Naive thymus-derived CD4-positive, alpha-beta T cell (primary cell): ENCODE data around the gene SURF4. TPM values are rescaled to one million over a fixed set of nuclear protein-coding genes. Genes with fewer than 3 reads are reported as not detected.
"Not testable (repeated sequence)": the region's sequence is repeated elsewhere in the genome, so short reads cannot be mapped to it uniquely, and the experiment has no call there.

ENCODE experiments used
- ATAC-seq: fragments of 150-1000 bp; cut with Tn5 transposase; 2 replicates; pipeline ENCODE4 v1.10.0; 2021; ENCODE audit warnings: mild to moderate bottlenecking, moderate library complexity
- CTCF ChIA-PET: fragments of 350-600 bp; sonication (Branson Sonifier 250); formaldehyde crosslinking; loops from one replicate; lab custom pipeline; 2021; ENCODE audit warnings: antibody characterized with exemption; lab: Charles Lee
- POLR2A ChIA-PET: fragments of 350-600 bp; sonication (Branson Sonifier 250); formaldehyde crosslinking; loops from one replicate; lab custom pipeline; 2021; ENCODE audit warnings: antibody characterized with exemption, inconsistent platforms; lab: Charles Lee
- DNase-seq, 9 donors: peaks; one replicate each; pipeline versions ENCODE4 v3.0.0 to v3.0.0-alpha.2; 2020 to 2022; ENCODE audit warnings: mixed read lengths in 1 of 9
- H3K27ac ChIP-seq: one replicate; pipeline ENCODE4 v1.7.0; 2013; ENCODE audit warnings: mild to moderate bottlenecking, low read depth, low read length, moderate library complexity
- H3K27me3 ChIP-seq, 2 donors: one replicate each; pipeline ENCODE4 v1.7.0; 2013; ENCODE audit warnings: low read length in 2 of 2, mild to moderate bottlenecking in 2 of 2, moderate library complexity in 2 of 2; ENCODE audit not compliant: control insufficient read depth in 2 of 2, insufficient read depth in 2 of 2
- H3K36me3 ChIP-seq, 3 experiments: 1 replicate in 2 of 3; 2 replicates in 1 of 3; pipeline ENCODE4 v1.7.0; 2013; ENCODE audit warnings: low read length in 3 of 3, mild to moderate bottlenecking in 3 of 3, moderate library complexity in 1 of 3; ENCODE audit not compliant: insufficient read depth in 3 of 3, control insufficient read depth in 2 of 3
- H3K4me1 ChIP-seq, 2 donors: one replicate each; pipeline ENCODE4 v1.7.0; 2013; ENCODE audit warnings: low read length in 2 of 2, mild to moderate bottlenecking in 2 of 2, moderate library complexity in 1 of 2; ENCODE audit not compliant: control insufficient read depth in 2 of 2, insufficient read depth in 2 of 2
- H3K4me3 ChIP-seq: 2 replicates; pipeline ENCODE4 v1.7.0; 2013; ENCODE audit warnings: mild to moderate bottlenecking, low read length
- H3K9me3 ChIP-seq, 3 experiments: 1 replicate in 2 of 3; 2 replicates in 1 of 3; pipeline ENCODE4 v1.7.0; 2013; ENCODE audit warnings: low read length in 3 of 3; ENCODE audit not compliant: control insufficient read depth in 2 of 3
- H3K27ac Mint-ChIP-seq, 9 donors: one replicate each; pipeline ENCODE4 v1.8.0; 2020 to 2022; ENCODE audit warnings: mixed read lengths in 9 of 9, mild to moderate bottlenecking in 8 of 9, moderate library complexity in 5 of 9, inconsistent platforms in 2 of 9
- H3K27me3 Mint-ChIP-seq, 5 donors: one replicate each; pipeline ENCODE4 v1.8.0; 2021 to 2022; ENCODE audit warnings: mixed read lengths in 5 of 5, mild to moderate bottlenecking in 1 of 5
- H3K36me3 Mint-ChIP-seq, 5 donors: one replicate each; pipeline ENCODE4 v1.8.0; 2020 to 2022; ENCODE audit warnings: mixed read lengths in 5 of 5, mild to moderate bottlenecking in 3 of 5, inconsistent platforms in 1 of 5
- H3K4me1 Mint-ChIP-seq, 7 donors: one replicate each; pipeline ENCODE4 v1.8.0; 2020 to 2022; ENCODE audit warnings: mixed read lengths in 7 of 7, mild to moderate bottlenecking in 3 of 7, inconsistent platforms in 1 of 7
- H3K4me3 Mint-ChIP-seq, 10 donors: one replicate each; pipeline ENCODE4 v1.8.0; 2020 to 2022; ENCODE audit warnings: mild to moderate bottlenecking in 10 of 10, mixed read lengths in 10 of 10, moderate library complexity in 6 of 10, inconsistent platforms in 2 of 10
- H3K9me3 Mint-ChIP-seq, 11 donors: one replicate each; pipeline ENCODE4 v1.8.0; 2020 to 2022; ENCODE audit warnings: mixed read lengths in 11 of 11, mild to moderate bottlenecking in 4 of 11, inconsistent platforms in 1 of 11, moderate library complexity in 1 of 11
- intact Hi-C, 2 donors: fragments of 100-400 bp; cut with micrococcal nuclease; formaldehyde crosslinking; loops; one replicate each; pipeline ENCODE4 v1.15.1; 2023
- polyA plus RNA-seq, 2 donors: library from polyadenylated mRNA; unstranded; fragments of 300-500 nt; fragmentation: Illumina TruSeq; gene quantifications; one replicate each; pipeline ENCODE4 v1.2.3, GENCODE V29; 2021
- total RNA-seq, 6 experiments: library from RNA in 5 of 6; stranded (reverse) in 5 of 6; gene quantifications; 1 replicate in 5 of 6; 2 replicates in 1 of 6; pipeline ENCODE4 v1.2.3 and lab custom pipeline; 2021 to 2026

The SURF4 gene
- total and polyA plus RNA-seq, 7 experiments from 2014 or later = 72.5 to 196 (median 78.9) TPM

DNA sequence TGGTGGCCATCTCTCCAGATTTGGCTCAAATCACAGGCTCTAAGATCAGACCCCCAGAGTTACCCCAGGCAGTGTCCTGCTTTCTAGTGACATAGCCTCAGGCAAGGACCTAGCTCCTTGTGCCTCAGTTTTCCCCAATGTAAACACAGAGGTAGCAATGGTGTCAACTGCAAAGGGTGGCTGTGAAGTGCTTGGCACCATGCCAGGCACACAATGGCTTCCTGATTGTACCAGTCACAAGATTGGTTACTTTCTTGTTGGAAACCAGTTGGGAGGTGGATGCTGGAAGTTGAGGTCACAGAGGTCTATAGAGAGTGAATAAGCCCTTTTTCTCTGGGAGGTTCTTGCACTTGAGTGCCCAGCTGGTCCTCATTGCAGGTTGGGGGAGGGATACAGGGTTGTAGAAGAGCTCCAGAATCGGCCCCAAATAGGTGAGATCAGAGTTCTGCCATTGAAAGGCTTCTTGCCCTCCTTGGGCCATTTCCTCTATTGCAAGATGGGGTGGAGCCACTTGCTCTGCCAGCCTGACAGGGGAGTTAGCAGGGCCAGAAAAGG, 2.6 kb upstream of the SURF4 start:
- POLR2A ChIA-PET = interaction anchor here (0.7 to 1.0 kb wide), 2 partner anchors 30 to 81 kb away, joined by 3 read pairs; partner anchors contain the start of genes CACFD1, MED22 and RPL7A
- peak overlapping the region in 5 of 10 donors; percentile 12 to 49 (median 27) for H3K4me3 Mint-ChIP-seq

DNA sequence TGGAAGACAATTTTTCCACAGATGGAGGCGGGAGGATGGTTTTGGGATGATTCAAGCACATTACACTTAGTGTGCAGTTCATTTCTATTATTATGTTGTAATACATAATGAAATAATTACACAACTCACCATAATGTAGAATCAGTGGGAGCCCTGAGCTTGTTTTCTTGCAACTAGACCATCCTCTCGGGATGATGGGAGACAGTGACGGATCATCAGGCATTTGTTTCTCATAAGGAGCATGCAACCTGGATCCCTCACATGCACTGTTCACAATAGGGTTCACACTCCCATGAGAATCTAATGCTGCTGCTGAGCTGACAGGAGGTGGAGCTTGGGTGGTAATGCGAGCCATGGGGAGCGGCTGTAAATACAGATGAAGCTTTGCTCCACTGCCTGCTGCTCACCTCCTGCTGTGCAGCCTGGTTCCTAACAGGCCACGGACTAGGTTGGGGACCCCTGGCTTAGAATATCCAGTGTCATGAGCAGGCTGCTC, 1.9 kb upstream of the SURF4 start:
- peaks cover 0 to 4% (median 0%) of the 10 kb centered on the region in 5 donors for H3K27me3 Mint-ChIP-seq
- peaks cover 0 to 5% (median 0%) of the 10 kb centered on the region in 3 experiments for H3K36me3 ChIP-seq
- peak overlapping the region in 4 of 10 donors; percentile 12 to 85 (median 56) for H3K4me3 Mint-ChIP-seq
- peaks cover 15 to 29% (median 18%) of the 10 kb centered on the region in 7 donors for H3K4me1 Mint-ChIP-seq
- intact Hi-C loops = loop anchor here (2.0 to 10.0 kb wide), 5 partner anchors 27 to 787 kb away; partner anchors contain the start of genes BRD3OS (in 1 of the 2), REXO4 (in 1 of the 2) and RNU6ATAC (in 1 of the 2)
- no peak overlapping the region for H3K27ac Mint-ChIP-seq
- peaks cover 13 to 20% of the 10 kb centered on the region in 2 donors for H3K4me1 ChIP-seq
- no peak for ATAC-seq
- H3K27ac ChIP-seq = no peak overlapping the region
- H3K9me3 Mint-ChIP-seq = no peaks in the 10 kb centered on the region
- peaks cover 0 to 14% (median 0%) of the 10 kb centered on the region in 5 donors for H3K36me3 Mint-ChIP-seq
- CTCF ChIA-PET = interaction anchor here (0.6 kb wide), 1 partner anchor 225 kb away, joined by 9 read pairs; no protein-coding TSS in a partner anchor
- H3K9me3 ChIP-seq = no peaks in the 10 kb centered on the region
- POLR2A ChIA-PET = interaction anchor here (0.7 kb wide), 1 partner anchor 82 kb away, joined by 3 read pairs; the partner anchor contains the start of gene CACFD1
- H3K4me3 ChIP-seq = no peak overlapping the region
- H3K27me3 ChIP-seq = no peaks in the 10 kb centered on the region
- DNase-seq = no peak

More for the DNA sequence above, 2.6 kb upstream of the SURF4 start:
- Mint-ChIP-seq H3K27ac (peak overlapping the region in 1 of 9 donors; percentile 77), H3K4me1 (peaks cover 8 to 23% (median 13%) of the 10 kb centered on the region in 7 donors), H3K36me3 (peaks cover 0 to 9% (median 0%) of the 10 kb centered on the region in 5 donors), H3K9me3 (no peaks in the 10 kb centered on the region), H3K27me3 (peaks cover 0 to 4% (median 0%) of the 10 kb centered on the region in 5 donors)
- H3K27ac ChIP-seq = no peak overlapping the region
- H3K4me3 ChIP-seq = no peak overlapping the region
- H3K27me3 ChIP-seq = no peaks in the 10 kb centered on the region
- intact Hi-C loops = loop anchor here in 1 of 2 donors (5.0 to 10.0 kb wide), 3 partner anchors 194 to 786 kb away; partner anchors contain the start of genes BRD3OS and RNU6ATAC
- no peaks in the 10 kb centered on the region for H3K36me3 ChIP-seq
- ATAC-seq (no peak), DNase-seq (no peak)
- CTCF ChIA-PET = interaction anchor here (0.6 kb wide), 1 partner anchor 336 kb away, joined by 3 read pairs; no protein-coding TSS in a partner anchor
- no peaks in the 10 kb centered on the region for H3K9me3 ChIP-seq
- H3K4me1 ChIP-seq = peaks cover 8 to 13% of the 10 kb centered on the region in 2 donors

GRCh38 chr9:133377280-133377679, 1.4 kb upstream of the SURF4 start:
- not testable (repeated sequence) for H3K9me3 Mint-ChIP-seq, DNase-seq, H3K27me3 ChIP-seq, ATAC-seq, H3K9me3 ChIP-seq, H3K4me3 ChIP-seq, H3K27ac ChIP-seq, H3K27me3 Mint-ChIP-seq, H3K36me3 ChIP-seq
- intact Hi-C loops = loop anchor here (2.0 to 10.0 kb wide), 5 partner anchors 28 to 788 kb away; partner anchors contain the start of genes BRD3OS (in 1 of the 2), REXO4 (in 1 of the 2) and RNU6ATAC (in 1 of the 2)
- ChIA-PET CTCF (interaction anchor here (0.6 kb wide), 1 partner anchor 224 kb away, joined by 9 read pairs; no protein-coding TSS in a partner anchor), POLR2A (interaction anchor here (1.0 to 1.2 kb wide), 5 partner anchors 21 to 82 kb away, joined by 3 to 7 read pairs (median 3); partner anchors contain the start of genes CACFD1, MED22, RPL7A and SURF1)
- H3K4me1 Mint-ChIP-seq = peaks cover 19 to 34% (median 22%) of the 10 kb centered on the region in 7 donors
- peak overlapping the region in 2 of 9 donors; percentile 48 to 71 for H3K27ac Mint-ChIP-seq
- H3K4me1 ChIP-seq = peaks cover 18 to 25% of the 10 kb centered on the region in 2 donors
- peaks cover 0 to 15% (median 0%) of the 10 kb centered on the region in 5 donors for H3K36me3 Mint-ChIP-seq
- peak overlapping the region; percentile 31 to 85 (median 66) for H3K4me3 Mint-ChIP-seq

GRCh38 chr9:133375116-133375723, 640 bp downstream of the SURF4 start:
- intact Hi-C loops = loop anchor here in 1 of 2 donors (5.0 to 10.0 kb wide), 3 partner anchors 190 to 790 kb away; partner anchors contain the start of genes BRD3OS and RNU6ATAC
- H3K9me3 Mint-ChIP-seq = no peaks in the 10 kb centered on the region
- H3K4me1 Mint-ChIP-seq = peaks cover 32 to 55% (median 42%) of the 10 kb centered on the region in 7 donors
- Histone ChIP-seq H3K27me3 (no peaks in the 10 kb centered on the region), H3K36me3 (peaks cover 0 to 10% (median 0%) of the 10 kb centered on the region in 3 experiments), H3K27ac (peak overlapping the region; percentile 98), H3K4me1 (peaks cover 38 to 45% of the 10 kb centered on the region in 2 donors), H3K4me3 (peak overlapping the region; percentile 58), H3K9me3 (no peaks in the 10 kb centered on the region)
- no peak for ATAC-seq
- peak in 1 of 9 donors; percentile 45 for DNase-seq
- peak overlapping the region; percentile 84 to 98 (median 92) for H3K4me3 Mint-ChIP-seq
- ChIA-PET CTCF (no interaction called here), POLR2A (interaction anchor here (1.2 to 13.6 kb wide), 3 partner anchors 10 to 27 kb away, joined by 4 to 185 read pairs (median 6); partner anchors contain the start of genes MED22, RPL7A, SURF1 and SURF2)
- H3K36me3 Mint-ChIP-seq = peaks cover 0 to 21% (median 0%) of the 10 kb centered on the region in 5 donors
- H3K27me3 Mint-ChIP-seq = peaks cover 0 to 4% (median 0%) of the 10 kb centered on the region in 5 donors
- peak overlapping the region; percentile 72 to 99 (median 96) for H3K27ac Mint-ChIP-seq

DNA sequence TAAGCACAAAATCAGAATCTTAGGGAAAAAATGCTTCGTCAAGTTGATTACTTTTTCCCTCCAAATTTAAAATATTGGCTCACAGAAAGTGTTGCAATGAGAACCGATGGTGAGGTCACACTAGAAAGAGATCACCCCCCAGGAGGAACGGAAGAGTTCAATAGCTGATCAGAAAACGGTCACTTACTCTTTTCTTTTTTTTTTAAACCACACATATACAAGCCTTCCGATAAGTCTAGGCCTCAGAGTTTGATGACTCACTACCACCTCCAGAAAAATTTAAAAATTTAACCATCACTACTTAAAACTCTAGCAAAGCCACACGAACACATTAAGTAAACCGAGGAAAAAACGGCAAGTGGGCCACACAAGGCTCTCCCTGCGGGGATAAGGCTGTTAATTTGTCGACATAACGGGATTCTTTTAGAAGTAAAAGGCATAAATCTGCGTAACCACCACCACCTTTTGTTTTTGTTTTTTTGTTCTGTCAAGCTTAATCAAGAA, 1.2 kb downstream of the SURF4 start:
- intact Hi-C loops = loop anchor here in 1 of 2 donors (5.0 to 10.0 kb wide), 3 partner anchors 190 to 790 kb away; partner anchors contain the start of genes BRD3OS and RNU6ATAC

More for the DNA sequence above, 1.2 kb downstream of the SURF4 start:
- Mint-ChIP-seq H3K9me3 (no peaks in the 10 kb centered on the region), H3K4me1 (peaks cover 38 to 60% (median 48%) of the 10 kb centered on the region in 7 donors), H3K4me3 (peak overlapping the region; percentile 84 to 98 (median 92)), H3K36me3 (peaks cover 0 to 25% (median 0%) of the 10 kb centered on the region in 5 donors), H3K27me3 (peaks cover 0 to 4% (median 0%) of the 10 kb centered on the region in 5 donors), H3K27ac (peak overlapping the region; percentile 72 to 99 (median 96))
- Histone ChIP-seq H3K27me3 (no peaks in the 10 kb centered on the region), H3K4me1 (peaks cover 44 to 50% of the 10 kb centered on the region in 2 donors), H3K36me3 (peaks cover 0 to 14% (median 0%) of the 10 kb centered on the region in 3 experiments), H3K4me3 (peak overlapping the region; percentile 58), H3K9me3 (no peaks in the 10 kb centered on the region), H3K27ac (peak overlapping the region; percentile 98)
- CTCF ChIA-PET = no interaction called here
- POLR2A ChIA-PET = interaction anchor here (1.2 to 13.6 kb wide), 3 partner anchors 9 to 27 kb away, joined by 4 to 185 read pairs (median 6); partner anchors contain the start of genes MED22, RPL7A, SURF1 and SURF2
- ATAC-seq (no peak), DNase-seq (peak in 2 of 9 donors; percentile 16 to 46)
